Measurements from ENCODE around the gene EBPL. TPM values are rescaled to one million over a fixed set of nuclear protein-coding genes. Genes with fewer than 3 reads are reported as not detected.
"Not testable (repeated sequence)": the region's sequence is repeated elsewhere in the genome, so short reads cannot be mapped to it uniquely, and the experiment has no call there.

EBPL gene
- total RNA-seq, 4 donors from 2014 or later, result 66.6 to 89.4 (median 83.2) TPM

GRCh38 chr13:49731766-49732165, 40.5 kb upstream of the EBPL start:
- no peak for DNase-seq (ENCODE audit: low spot score in 2 of 2)
- H3K27ac ChIP-seq, result no peak overlapping the region
- peaks cover 0 to 4% (median 0%) of the 10 kb centered on the region in 4 donors for H3K4me1 ChIP-seq
- H3K9me3 ChIP-seq, result no peaks in the 10 kb centered on the region
- H3K27me3 ChIP-seq, result no peaks in the 10 kb centered on the region
- no peak overlapping the region for H3K4me3 ChIP-seq
- no peak for TF ChIP-seq CTCF (IDR thresholded peaks at IDR 0.05)
- no peak for TF ChIP-seq EP300 (IDR thresholded peaks at IDR 0.05)
- no peak for TF ChIP-seq POLR2A (IDR thresholded peaks at IDR 0.05)
- H3K36me3 ChIP-seq, result peaks cover 0 to 44% (median 0%) of the 10 kb centered on the region in 3 donors

GRCh38 chr13:49716615-49717014, 25.3 kb upstream of the EBPL start:
- Histone ChIP-seq H3K4me1 (no peaks in the 10 kb centered on the region), H3K9me3 (peaks cover 0 to 32% (median 9%) of the 10 kb centered on the region in 4 donors), H3K36me3 (peaks cover 0 to 85% (median 4%) of the 10 kb centered on the region in 3 donors), H3K27ac (no peak overlapping the region), H3K27me3 (no peaks in the 10 kb centered on the region), H3K4me3 (no peak overlapping the region)
- DNase-seq (ENCODE audit: low spot score in 2 of 2), result no peak
- no peak for TF ChIP-seq POLR2A (IDR thresholded peaks at IDR 0.05)
- no peak for TF ChIP-seq CTCF (IDR thresholded peaks at IDR 0.05)
- TF ChIP-seq EP300 (IDR thresholded peaks at IDR 0.05), result no peak
- WGBS, 2 donors, result 93 to 95% methylated on average over 6 of the region's 6 CpGs

GRCh38 chr13:49714757-49715156, 23.5 kb upstream of the EBPL start:
- WGBS, 2 donors, result 95 to 100% methylated on average over 1 of the region's 1 CpG
- no peak overlapping the region for H3K27ac ChIP-seq
- peaks cover 0 to 78% (median 0%) of the 10 kb centered on the region in 3 donors for H3K36me3 ChIP-seq
- TF ChIP-seq EP300 (IDR thresholded peaks at IDR 0.05), result no peak
- TF ChIP-seq CTCF (IDR thresholded peaks at IDR 0.05), result no peak
- TF ChIP-seq POLR2A (IDR thresholded peaks at IDR 0.05), result no peak
- peaks cover 0 to 32% (median 9%) of the 10 kb centered on the region in 4 donors for H3K9me3 ChIP-seq
- H3K4me1 ChIP-seq, result no peaks in the 10 kb centered on the region
- no peak for DNase-seq (ENCODE audit: low spot score in 2 of 2)
- no peak overlapping the region for H3K4me3 ChIP-seq
- no peaks in the 10 kb centered on the region for H3K27me3 ChIP-seq

GRCh38 chr13:49711218-49711863, 20.1 kb upstream of the EBPL start:
- DNase-seq (ENCODE audit: low spot score in 2 of 2), result no peak
- Histone ChIP-seq H3K4me1 (no peaks in the 10 kb centered on the region), H3K4me3 (no peak overlapping the region), H3K27me3 (no peaks in the 10 kb centered on the region), H3K9me3 (peaks cover 0 to 29% (median 9%) of the 10 kb centered on the region in 4 donors), H3K27ac (no peak overlapping the region), H3K36me3 (peaks cover 0 to 76% (median 0%) of the 10 kb centered on the region in 3 donors)
- WGBS, 2 donors, result 56 to 59% methylated on average over 2 of the region's 2 CpGs
- TF ChIP-seq EP300 (IDR thresholded peaks at IDR 0.05) (no peak), CTCF (IDR thresholded peaks at IDR 0.05) (no peak), POLR2A (IDR thresholded peaks at IDR 0.05) (no peak)

GRCh38 chr13:49704264-49704663, 13.0 kb upstream of the EBPL start:
- H3K36me3 ChIP-seq, result peaks cover 0 to 79% (median 4%) of the 10 kb centered on the region in 3 donors
- not testable (repeated sequence) for H3K9me3 ChIP-seq; DNase-seq (ENCODE audit: low spot score in 2 of 2); H3K4me3 ChIP-seq; H3K27me3 ChIP-seq; H3K4me1 ChIP-seq; H3K27ac ChIP-seq
- WGBS, 2 donors, result 96 to 97% methylated on average over 7 of the region's 7 CpGs
